A673 (cell line): ENCODE results near the gene PRRC2B. TPM values are rescaled to one million over a fixed set of nuclear protein-coding genes. Genes with fewer than 3 reads are reported as not detected.
A peak's percentile ranks its signal among the peaks of the same experiment; 100 is the strongest.

Experiments used
- BruUV-seq: library from RNA; stranded (reverse); fragments of 400-500 nt; replicated peaks from 2 replicates; lab custom pipeline; 2021; lab: Mats Ljungman, UMichigan
- CTCF ChIA-PET: fragments of 300-600 bp; sonication (Branson Sonifier 250); formaldehyde crosslinking; loops from one replicate; lab custom pipeline; 2022; ENCODE audit warnings: antibody characterized with exemption; lab: Charles Lee
- POLR2A ChIA-PET: fragments of 300-600 bp; sonication (Branson Sonifier 250); formaldehyde crosslinking; loops from one replicate; lab custom pipeline; 2022; ENCODE audit warnings: antibody characterized with exemption; ENCODE audit not compliant: low non-redundant PET; lab: Charles Lee
- DNase-seq: peaks from one replicate; pipeline ENCODE4 v3.0.0-alpha.2; 2015; ENCODE audit warnings: low spot score
- H3K27ac ChIP-seq: fragments of 200-600 bp; sonication (generic); 2 replicates; pipeline ENCODE4 v1.5.1; 2016; ENCODE audit warnings: mixed run types, low read depth, mild to moderate bottlenecking, mixed read lengths, antibody characterized with exemption, low read length; ENCODE audit not compliant: poor library complexity, severe bottlenecking
- H3K27me3 ChIP-seq: fragments of 200-600 bp; sonication (generic); replicated peaks from 2 replicates; pipeline ENCODE4 v1.6.1; 2017; ENCODE audit warnings: mixed run types, low read depth, mild to moderate bottlenecking, mixed read lengths, antibody characterized with exemption, low read length; ENCODE audit not compliant: insufficient read depth, poor library complexity
- H3K36me3 ChIP-seq: fragments of 200-600 bp; sonication (generic); 2 replicates; pipeline ENCODE4 v1.6.1; 2016; ENCODE audit warnings: mixed run types, mild to moderate bottlenecking, mixed read lengths, antibody characterized with exemption, low read length; ENCODE audit not compliant: insufficient read depth, poor library complexity, severe bottlenecking
- H3K4me1 ChIP-seq: fragments of 200-600 bp; sonication (generic); 2 replicates; pipeline ENCODE4 v1.6.1; 2017; ENCODE audit warnings: mixed run types, mild to moderate bottlenecking, mixed read lengths, antibody characterized with exemption, low read length; ENCODE audit not compliant: insufficient read depth, poor library complexity, severe bottlenecking
- H3K4me3 ChIP-seq: fragments of 200-600 bp; sonication (generic); 2 replicates; pipeline ENCODE4 v1.5.1; 2016; ENCODE audit warnings: low read depth, mixed run types, mild to moderate bottlenecking, mixed read lengths, low read length; ENCODE audit not compliant: poor library complexity, severe bottlenecking
- H3K9me3 ChIP-seq: fragments of 200-600 bp; sonication (generic); 2 replicates; pipeline ENCODE4 v1.6.1; 2016; ENCODE audit warnings: mixed run types, low read depth, mild to moderate bottlenecking, mixed read lengths, antibody characterized with exemption, low read length; ENCODE audit not compliant: poor library complexity, severe bottlenecking
- EZH2 ChIP-seq: fragments of 200-600 bp; sonication (generic); IDR thresholded peaks from 2 replicates; pipeline ENCODE4 v1.6.1; 2017; ENCODE audit warnings: borderline replicate concordance, low read depth, mild to moderate bottlenecking, mixed read lengths, antibody characterized with exemption, low read length; ENCODE audit not compliant: poor library complexity, severe bottlenecking
- intact Hi-C: fragments of 100-400 bp; cut with micrococcal nuclease; formaldehyde crosslinking; loops from one replicate; pipeline ENCODE4 v1.10.0; 2022; ENCODE audit not compliant: unreplicated experiment
- total RNA-seq: library from RNA; stranded (reverse); gene quantifications from 2 replicates; pipeline ENCODE4 v1.2.3, GENCODE V29; 2021
- TF ChIP-seq, protein P1 (sequence below): fragments of 300-800, 200-600 bp; sonication (generic); conservative IDR thresholded peaks from 2 replicates; pipeline ENCODE4 v1.5.1; 2017; ENCODE audit warnings: low read depth, mild to moderate bottlenecking, antibody characterized with exemption, low read length, moderate library complexity, mixed read lengths

Gene PRRC2B
- total RNA-seq, 1 experiment from 2014 or later = 317 TPM

- ChIA-PET POLR2A (no interaction called here), CTCF (no interaction called here)
- intact Hi-C loops = no loop called here
- Histone ChIP-seq H3K27me3 (no peaks in the 10 kb centered on the region), H3K27ac (no peak overlapping the region), H3K4me1 (peaks cover 4% of the 10 kb centered on the region), H3K36me3 (peaks cover 49% of the 10 kb centered on the region), H3K9me3 (no peaks in the 10 kb centered on the region), H3K4me3 (no peak overlapping the region)
- no peak for DNase-seq
- TF ChIP-seq EZH2 = no peak
- TF ChIP-seq, protein P1, sequence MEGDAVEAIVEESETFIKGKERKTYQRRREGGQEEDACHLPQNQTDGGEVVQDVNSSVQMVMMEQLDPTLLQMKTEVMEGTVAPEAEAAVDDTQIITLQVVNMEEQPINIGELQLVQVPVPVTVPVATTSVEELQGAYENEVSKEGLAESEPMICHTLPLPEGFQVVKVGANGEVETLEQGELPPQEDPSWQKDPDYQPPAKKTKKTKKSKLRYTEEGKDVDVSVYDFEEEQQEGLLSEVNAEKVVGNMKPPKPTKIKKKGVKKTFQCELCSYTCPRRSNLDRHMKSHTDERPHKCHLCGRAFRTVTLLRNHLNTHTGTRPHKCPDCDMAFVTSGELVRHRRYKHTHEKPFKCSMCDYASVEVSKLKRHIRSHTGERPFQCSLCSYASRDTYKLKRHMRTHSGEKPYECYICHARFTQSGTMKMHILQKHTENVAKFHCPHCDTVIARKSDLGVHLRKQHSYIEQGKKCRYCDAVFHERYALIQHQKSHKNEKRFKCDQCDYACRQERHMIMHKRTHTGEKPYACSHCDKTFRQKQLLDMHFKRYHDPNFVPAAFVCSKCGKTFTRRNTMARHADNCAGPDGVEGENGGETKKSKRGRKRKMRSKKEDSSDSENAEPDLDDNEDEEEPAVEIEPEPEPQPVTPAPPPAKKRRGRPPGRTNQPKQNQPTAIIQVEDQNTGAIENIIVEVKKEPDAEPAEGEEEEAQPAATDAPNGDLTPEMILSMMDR = no peak
- BruUV-seq = no TSS peak
Observed at GRCh38 chr9:131528886-131529505, 135.1 kb downstream of the PRRC2B start.

GRCh38 chr9:131529597-131530545 is 136.0 kb downstream of the PRRC2B start:
- no peak for DNase-seq
- no TSS peak for BruUV-seq
- H3K4me1 ChIP-seq = peaks cover 4% of the 10 kb centered on the region
- ChIA-PET POLR2A (no interaction called here), CTCF (no interaction called here)
- intact Hi-C loops = no loop called here
- H3K27me3 ChIP-seq = no peaks in the 10 kb centered on the region
- peaks cover 41% of the 10 kb centered on the region for H3K36me3 ChIP-seq
- peak overlapping the region; percentile 84 for H3K27ac ChIP-seq
- peak overlapping the region; percentile 92 for H3K4me3 ChIP-seq
- no peak for TF ChIP-seq EZH2
- TF ChIP-seq, protein P1 = no peak
- H3K9me3 ChIP-seq = no peaks in the 10 kb centered on the region

DNA sequence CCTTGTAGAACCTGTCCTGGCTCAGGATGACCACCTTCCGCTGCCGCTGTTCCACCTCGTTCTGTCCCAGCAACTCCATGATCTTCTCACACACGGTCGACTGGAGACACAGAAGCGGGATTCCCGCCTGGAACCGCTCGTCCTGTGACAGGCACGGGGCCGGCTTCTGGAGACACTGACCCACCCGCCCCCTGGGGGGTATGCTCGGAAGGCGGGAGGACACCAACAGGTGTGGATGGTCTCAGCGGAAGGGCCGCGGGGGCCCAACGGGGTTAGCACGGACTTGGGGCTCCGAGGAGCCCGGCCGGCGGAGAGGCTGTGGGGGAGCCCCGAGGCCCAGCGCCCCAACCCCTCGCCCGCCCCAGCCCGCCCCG is 136.6 kb downstream of the PRRC2B start:
- Histone ChIP-seq H3K27me3 (no peaks in the 10 kb centered on the region), H3K4me3 (peak overlapping the region; percentile 92), H3K9me3 (no peaks in the 10 kb centered on the region), H3K36me3 (peaks cover 40% of the 10 kb centered on the region), H3K27ac (peak overlapping the region; percentile 84), H3K4me1 (peaks cover 4% of the 10 kb centered on the region)
- POLR2A ChIA-PET = no interaction called here
- BruUV-seq = no TSS peak
- TF ChIP-seq EZH2 = no peak
- TF ChIP-seq, protein P1 = no peak
- CTCF ChIA-PET = no interaction called here
- DNase-seq = peak; percentile 50
- intact Hi-C loops = no loop called here
